ENCODE measurements around the gene ELFN1.

- TF ChIP-seq CTCF (IDR thresholded peaks at IDR 0.05; ENCODE audit: low read depth, low read length, missing input control) (no peak), JUND (IDR thresholded peaks at IDR 0.05) (no peak), RXRA (IDR thresholded peaks at IDR 0.05) (no peak)
Observed at GRCh38 chr7:1651891-1652290, 18.2 kb upstream of the ELFN1 start.
